Adrenal gland (tissue), 5 donors: ENCODE data around the gene LEF1.

ENCODE experiments used
- POLR2A ChIP-seq, 2 donors: fragments of 450-650 bp; IDR thresholded peaks; one replicate each; pipeline ENCODE4 v1.6.1; 2017; ENCODE audit warnings: antibody characterized with exemption in 2 of 2, mild to moderate bottlenecking in 2 of 2, moderate library complexity in 1 of 2
- TF ChIP-seq, protein P1 (sequence below), 6 experiments: fragments of 450-650 bp in 4 of 6; fragments of 200-600 bp in 2 of 6; sonication (generic) in 1 of 6; IDR thresholded peaks; 1 replicate in 5 of 6; 2 replicates in 1 of 6; pipeline versions ENCODE4 v1.5.1 to v1.8.0; 2016 to 2021; ENCODE audit warnings: antibody characterized with exemption in 6 of 6, mild to moderate bottlenecking in 2 of 6, moderate library complexity in 1 of 6
- donor health status: DM: no; HTN: no; CAD: no.

DNA sequence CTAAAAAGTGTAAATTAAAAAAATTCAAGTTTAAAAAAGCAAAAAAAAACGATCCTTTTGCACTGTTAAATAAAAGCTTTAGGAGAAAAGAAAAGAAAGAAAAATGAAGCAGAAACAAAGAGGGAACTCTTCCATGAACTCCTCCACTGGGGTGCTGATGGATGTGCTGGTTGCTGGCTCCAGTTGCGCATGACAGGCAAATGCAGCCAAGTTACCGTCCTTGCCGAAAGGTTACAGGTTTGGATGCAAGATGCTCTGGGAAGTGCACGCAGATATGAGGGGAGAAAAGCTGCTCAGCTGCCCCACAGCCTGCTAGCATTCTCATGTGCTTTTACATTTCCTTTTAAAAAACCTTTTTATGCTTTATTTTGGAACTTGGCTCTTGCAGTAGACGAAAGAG lies 120.6 kb downstream of the LEF1 start:
- TF ChIP-seq, protein P1, sequence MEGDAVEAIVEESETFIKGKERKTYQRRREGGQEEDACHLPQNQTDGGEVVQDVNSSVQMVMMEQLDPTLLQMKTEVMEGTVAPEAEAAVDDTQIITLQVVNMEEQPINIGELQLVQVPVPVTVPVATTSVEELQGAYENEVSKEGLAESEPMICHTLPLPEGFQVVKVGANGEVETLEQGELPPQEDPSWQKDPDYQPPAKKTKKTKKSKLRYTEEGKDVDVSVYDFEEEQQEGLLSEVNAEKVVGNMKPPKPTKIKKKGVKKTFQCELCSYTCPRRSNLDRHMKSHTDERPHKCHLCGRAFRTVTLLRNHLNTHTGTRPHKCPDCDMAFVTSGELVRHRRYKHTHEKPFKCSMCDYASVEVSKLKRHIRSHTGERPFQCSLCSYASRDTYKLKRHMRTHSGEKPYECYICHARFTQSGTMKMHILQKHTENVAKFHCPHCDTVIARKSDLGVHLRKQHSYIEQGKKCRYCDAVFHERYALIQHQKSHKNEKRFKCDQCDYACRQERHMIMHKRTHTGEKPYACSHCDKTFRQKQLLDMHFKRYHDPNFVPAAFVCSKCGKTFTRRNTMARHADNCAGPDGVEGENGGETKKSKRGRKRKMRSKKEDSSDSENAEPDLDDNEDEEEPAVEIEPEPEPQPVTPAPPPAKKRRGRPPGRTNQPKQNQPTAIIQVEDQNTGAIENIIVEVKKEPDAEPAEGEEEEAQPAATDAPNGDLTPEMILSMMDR (IDR thresholded peaks at IDR 0.05) = no peak
- no peak for TF ChIP-seq POLR2A (IDR thresholded peaks at IDR 0.05)
